GM12801 (cell line): Measurements from ENCODE around the gene CNGB1.

Source experiments
- TF ChIP-seq, protein P1 (sequence below): IDR thresholded peaks from one replicate; pipeline ENCODE4 v1.5.1; 2011; ENCODE audit warnings: control low read depth; ENCODE audit not compliant: insufficient read length; ENCODE audit errors: extremely low read depth

CNGB1 gene

GRCh38 chr16:57862698-57863433 is 108.1 kb downstream of the CNGB1 start:
- TF ChIP-seq, protein P1, sequence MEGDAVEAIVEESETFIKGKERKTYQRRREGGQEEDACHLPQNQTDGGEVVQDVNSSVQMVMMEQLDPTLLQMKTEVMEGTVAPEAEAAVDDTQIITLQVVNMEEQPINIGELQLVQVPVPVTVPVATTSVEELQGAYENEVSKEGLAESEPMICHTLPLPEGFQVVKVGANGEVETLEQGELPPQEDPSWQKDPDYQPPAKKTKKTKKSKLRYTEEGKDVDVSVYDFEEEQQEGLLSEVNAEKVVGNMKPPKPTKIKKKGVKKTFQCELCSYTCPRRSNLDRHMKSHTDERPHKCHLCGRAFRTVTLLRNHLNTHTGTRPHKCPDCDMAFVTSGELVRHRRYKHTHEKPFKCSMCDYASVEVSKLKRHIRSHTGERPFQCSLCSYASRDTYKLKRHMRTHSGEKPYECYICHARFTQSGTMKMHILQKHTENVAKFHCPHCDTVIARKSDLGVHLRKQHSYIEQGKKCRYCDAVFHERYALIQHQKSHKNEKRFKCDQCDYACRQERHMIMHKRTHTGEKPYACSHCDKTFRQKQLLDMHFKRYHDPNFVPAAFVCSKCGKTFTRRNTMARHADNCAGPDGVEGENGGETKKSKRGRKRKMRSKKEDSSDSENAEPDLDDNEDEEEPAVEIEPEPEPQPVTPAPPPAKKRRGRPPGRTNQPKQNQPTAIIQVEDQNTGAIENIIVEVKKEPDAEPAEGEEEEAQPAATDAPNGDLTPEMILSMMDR: no peak

DNA sequence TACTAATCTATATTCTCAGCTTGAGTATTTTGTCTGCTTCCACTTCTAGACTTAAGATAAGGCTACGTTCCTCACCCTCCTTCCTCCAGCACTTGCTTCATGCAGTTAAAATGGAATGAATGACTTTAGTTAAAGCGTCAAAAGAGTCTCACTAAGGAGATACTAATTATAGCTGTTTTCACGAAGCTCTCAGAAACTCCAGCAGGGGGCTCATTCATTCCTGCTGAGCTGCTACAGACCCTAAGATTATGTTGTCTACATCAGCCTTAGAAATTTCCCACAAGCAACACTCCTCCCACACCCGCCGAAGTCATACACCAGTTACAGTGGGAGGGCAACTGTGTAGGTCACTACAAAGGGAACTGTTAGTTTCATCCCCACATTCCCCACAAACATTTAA is 111.6 kb downstream of the CNGB1 start:
- TF ChIP-seq, protein P1: no peak

- TF ChIP-seq, protein P1: no peak
Observed at GRCh38 chr16:57858635-57859034, 112.3 kb downstream of the CNGB1 start.

GRCh38 chr16:57855188-57855587 is 115.7 kb downstream of the CNGB1 start:
- TF ChIP-seq, protein P1: no peak

- TF ChIP-seq, protein P1: no peak
Observed at GRCh38 chr16:57852189-57852588, 118.7 kb downstream of the CNGB1 start.

GRCh38 chr16:57848181-57848580 is 122.7 kb downstream of the CNGB1 start:
- TF ChIP-seq, protein P1: no peak

DNA sequence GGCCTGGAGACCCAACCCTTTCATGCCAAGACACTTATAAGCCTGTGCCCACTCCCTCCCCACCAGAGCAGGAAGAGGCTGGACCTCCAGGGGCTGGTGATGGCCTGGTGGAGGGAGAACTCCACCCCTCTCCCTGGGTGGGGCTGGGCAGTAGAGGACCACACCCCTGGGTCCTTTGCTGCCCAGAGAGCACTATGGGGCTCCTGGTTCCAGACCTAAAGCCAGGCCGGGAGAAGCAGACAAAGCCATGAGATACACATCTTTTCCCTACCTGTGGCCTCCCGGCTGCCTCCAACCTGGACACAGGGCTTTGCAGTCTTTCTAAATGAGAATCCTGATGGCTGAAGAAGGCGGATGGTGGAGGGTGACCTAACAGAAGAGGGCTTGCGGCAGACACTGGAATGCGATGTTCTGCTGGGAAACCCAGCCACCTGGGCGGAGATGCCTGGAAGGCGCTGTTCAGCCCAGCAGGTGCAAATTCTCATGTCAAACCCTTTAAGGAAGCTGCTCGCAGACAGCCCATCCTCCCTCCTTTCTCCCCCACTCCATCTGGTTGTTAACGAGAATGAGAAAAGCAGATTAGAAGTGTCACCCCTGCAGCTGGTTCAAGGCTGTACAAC is 124.7 kb downstream of the CNGB1 start:
- TF ChIP-seq, protein P1: no peak
